H1 (cell line): ENCODE measurements around the gene TMEM86B. TPM values are rescaled to one million over a fixed set of nuclear protein-coding genes. Genes with fewer than 3 reads are reported as not detected.

Source experiments
- CBX8 ChIP-seq: fragments of 300-800, 300-1000 bp; sonication (generic); IDR thresholded peaks from 2 replicates; pipeline ENCODE4 v1.7.1; 2016; ENCODE audit warnings: low read depth, low read length, borderline replicate concordance
- EZH2 ChIP-seq: fragments of 200-600 bp; sonication (generic); IDR thresholded peaks from 2 replicates; pipeline ENCODE4 v1.7.1; 2012; ENCODE audit warnings: low read depth, mild to moderate bottlenecking, moderate library complexity, low read length, inconsistent platforms; ENCODE audit not compliant: severe bottlenecking
- HDAC6 ChIP-seq: IDR thresholded peaks from one replicate; pipeline ENCODE4 v1.7.1; 2012; ENCODE audit warnings: low read depth, mild to moderate bottlenecking, inconsistent platforms, low read length, moderate library complexity
- MAFK ChIP-seq: IDR thresholded peaks from 2 replicates; pipeline ENCODE4 v1.6.1; 2012; ENCODE audit warnings: low read depth, mild to moderate bottlenecking, improper control_type of control experiment, low read length
- POLR2AphosphoS5 ChIP-seq: IDR thresholded peaks from 2 replicates; pipeline ENCODE4 v1.6.1; 2011; ENCODE audit warnings: low read depth, low read length
- RXRA ChIP-seq: IDR thresholded peaks from 2 replicates; pipeline ENCODE4 v1.6.1; 2011; ENCODE audit warnings: low read depth, mild to moderate bottlenecking, low read length, moderate library complexity; ENCODE audit not compliant: insufficient read depth
- TCF12 ChIP-seq: IDR thresholded peaks from 2 replicates; pipeline ENCODE4 v1.6.1; 2011; ENCODE audit warnings: low read depth, mild to moderate bottlenecking, low read length
- YY1 ChIP-seq: IDR thresholded peaks from 2 replicates; pipeline ENCODE4 v1.6.1; 2011; ENCODE audit warnings: low read depth, mild to moderate bottlenecking, low read length
- polyA plus RNA-seq, 7 experiments: library from polyadenylated mRNA; depleted of rRNA in 3 of 7; stranded (reverse) in 5 of 7; unstranded in 2 of 7; fragments of >200 nt in 5 of 7; fragments of 200-250 nt in 2 of 7; gene quantifications; 1 replicate in 5 of 7; 2 replicates in 1 of 7; 4 replicates in 1 of 7; pipeline versions ENCODE4 v1.2.1 to v1.2.3, GENCODE V29; 2011 to 2013; ENCODE audit warnings: missing spikeins in 2 of 7, mixed read lengths in 2 of 7
- total RNA-seq: library from RNA; stranded (reverse); fragmentation: NEBNext Ultra II Directional; extraction: Animal tissue kit (Norgen Biotek cat#: 25700); gene quantifications from 2 replicates; pipeline ENCODE4 v1.2.1, GENCODE V29; 2021
- TF ChIP-seq, protein P1 (sequence below): IDR thresholded peaks from 2 replicates; pipeline ENCODE4 v1.6.1; 2012; ENCODE audit warnings: inconsistent platforms

The TMEM86B gene
- total and polyA plus RNA-seq, 2 of the 8 experiments (the other 6 are each of a cell fraction or from before 2014, with no cell fraction given) = 2.0 to 2.9 TPM

DNA sequence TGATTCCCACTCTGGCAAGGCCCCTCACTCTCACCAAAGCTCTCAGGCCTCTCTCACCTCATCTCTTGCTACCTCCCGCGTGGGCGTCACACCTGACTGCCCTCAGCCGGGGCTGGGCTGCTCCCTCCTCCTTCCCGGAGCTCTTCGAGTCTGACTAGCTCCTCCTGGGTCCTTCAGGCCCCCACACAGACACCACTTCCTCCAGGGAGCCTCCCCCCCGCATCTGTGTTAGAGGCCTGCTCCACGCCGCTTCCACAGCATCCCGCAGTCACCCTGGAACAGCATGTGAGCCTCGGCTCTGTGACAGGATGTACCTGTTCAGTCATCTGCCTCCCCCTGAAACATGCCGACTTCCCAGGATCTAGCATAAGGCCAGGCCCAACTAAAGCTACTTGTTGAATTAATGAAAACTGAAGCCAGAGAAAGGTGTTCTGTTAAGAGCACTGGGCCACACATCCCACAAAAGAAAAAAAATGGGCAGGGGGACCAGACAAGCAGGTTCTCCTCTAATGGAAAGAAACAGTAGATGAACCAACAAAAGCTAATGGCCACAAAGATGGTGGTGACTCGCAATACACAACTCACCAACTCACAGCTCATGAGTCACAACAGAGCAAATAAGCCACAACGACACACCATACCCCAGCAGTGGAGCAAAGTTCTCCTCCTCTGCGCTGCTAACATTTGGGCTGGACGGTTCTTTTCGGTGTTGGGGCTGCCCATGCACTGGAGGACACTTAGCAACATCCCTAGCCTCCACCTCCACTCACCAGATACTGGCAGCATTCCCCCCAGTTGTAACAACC lies 27.3 kb upstream of the TMEM86B start (continued):
- TF ChIP-seq, protein P1, sequence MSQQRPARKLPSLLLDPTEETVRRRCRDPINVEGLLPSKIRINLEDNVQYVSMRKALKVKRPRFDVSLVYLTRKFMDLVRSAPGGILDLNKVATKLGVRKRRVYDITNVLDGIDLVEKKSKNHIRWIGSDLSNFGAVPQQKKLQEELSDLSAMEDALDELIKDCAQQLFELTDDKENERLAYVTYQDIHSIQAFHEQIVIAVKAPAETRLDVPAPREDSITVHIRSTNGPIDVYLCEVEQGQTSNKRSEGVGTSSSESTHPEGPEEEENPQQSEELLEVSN = no peak
- TF ChIP-seq CBX8 (no peak), POLR2AphosphoS5 (no peak), MAFK (no peak), YY1 (no peak), EZH2 (no peak), HDAC6 (no peak), RXRA (no peak), TCF12 (no peak)
